Neuron (in vitro differentiated cells): ENCODE results near the gene GNAS-AS1.

Experiments
- H2AFZ ChIP-seq: one replicate; pipeline ENCODE4 v1.6.1; 2013; ENCODE audit warnings: low read depth, mild to moderate bottlenecking, inconsistent platforms, low read length, moderate library complexity
- H3K27me3 ChIP-seq: one replicate; pipeline ENCODE4 v1.6.1; 2013; ENCODE audit warnings: low read length; ENCODE audit not compliant: insufficient read depth
- H3K36me3 ChIP-seq: one replicate; pipeline ENCODE4 v1.6.1; 2013; ENCODE audit warnings: low read length; ENCODE audit not compliant: insufficient read depth
- H3K4me1 ChIP-seq: one replicate; pipeline ENCODE4 v1.6.1; 2013; ENCODE audit warnings: low read length; ENCODE audit not compliant: insufficient read depth
- H3K4me3 ChIP-seq: 2 replicates; pipeline ENCODE4 v1.5.1; 2013; ENCODE audit warnings: mild to moderate bottlenecking, low read length, moderate library complexity
- H3K9me3 ChIP-seq: one replicate; pipeline ENCODE4 v1.6.1; 2013; ENCODE audit warnings: low read length

Gene GNAS-AS1

DNA sequence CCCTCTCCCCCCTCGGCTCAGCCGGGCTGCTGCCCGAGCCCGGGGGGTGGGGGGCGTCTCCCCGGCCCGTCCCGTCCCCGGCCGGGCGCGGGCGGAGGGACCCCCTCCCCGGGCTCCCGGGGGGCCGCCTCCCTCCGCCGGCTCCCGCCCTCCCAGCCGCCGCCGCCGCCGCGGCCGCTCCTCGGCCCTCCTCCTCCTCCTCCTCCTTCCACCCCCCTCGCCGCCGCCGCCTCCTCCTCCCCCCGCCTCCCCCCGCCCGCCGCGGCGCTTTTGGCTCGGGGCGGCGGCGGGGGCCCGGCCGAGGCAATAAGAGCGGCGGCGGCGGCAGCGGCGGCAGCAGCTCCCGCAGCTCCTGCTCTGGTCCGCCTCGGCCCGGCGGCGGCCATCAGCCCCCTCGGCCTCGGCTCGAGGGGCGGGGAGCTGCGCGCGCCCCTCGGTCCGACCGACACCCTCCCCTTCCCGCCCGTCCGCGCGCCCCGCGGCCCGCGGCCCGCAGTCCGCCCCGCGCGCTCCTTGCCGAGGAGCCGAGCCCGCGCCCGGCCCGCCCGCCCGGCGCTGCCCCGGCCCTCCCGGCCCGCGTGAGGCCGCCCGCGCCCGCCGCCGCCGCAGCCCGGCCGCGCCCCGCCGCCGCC is 40.5 kb upstream of the GNAS-AS1 start:
- no peaks in the 10 kb centered on the region for H3K9me3 ChIP-seq
- no peak overlapping the region for H2AFZ ChIP-seq
- H3K36me3 ChIP-seq: peaks cover 8% of the 10 kb centered on the region
- peak overlapping the region; percentile 98 for H3K4me3 ChIP-seq
- H3K4me1 ChIP-seq: peaks cover 39% of the 10 kb centered on the region
- no peaks in the 10 kb centered on the region for H3K27me3 ChIP-seq

DNA sequence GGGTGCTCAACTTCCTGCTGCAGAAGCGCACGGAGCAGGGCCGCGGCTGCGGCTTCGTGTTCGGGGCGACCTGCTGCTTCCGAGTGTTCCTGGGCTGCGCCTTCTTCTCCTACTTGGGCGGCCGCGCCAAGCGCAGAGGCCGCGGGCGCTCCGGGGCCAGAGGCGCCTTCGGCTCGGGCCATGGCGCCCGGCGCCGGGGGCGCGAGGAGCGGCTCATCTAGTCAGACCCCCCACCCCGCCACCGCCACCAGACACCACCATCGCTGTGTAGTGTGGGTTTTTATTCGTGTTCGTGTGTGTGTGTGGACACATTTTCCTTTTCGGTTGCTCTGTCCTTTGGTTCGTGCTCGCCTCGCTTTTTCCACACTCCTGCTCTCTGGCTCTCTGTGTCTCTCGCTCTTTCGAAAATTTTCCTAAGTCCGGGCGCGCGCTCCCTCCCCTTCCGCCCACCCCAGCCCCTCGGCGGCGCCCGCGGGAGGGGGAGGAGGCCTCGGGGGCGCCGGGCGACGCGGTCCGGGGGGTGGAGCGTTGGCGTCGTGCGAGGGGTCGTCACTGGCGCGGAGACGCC is 39.9 kb upstream of the GNAS-AS1 start:
- no peaks in the 10 kb centered on the region for H3K9me3 ChIP-seq
- H3K27me3 ChIP-seq: no peaks in the 10 kb centered on the region
- peaks cover 33% of the 10 kb centered on the region for H3K4me1 ChIP-seq
- H3K36me3 ChIP-seq: peaks cover 2% of the 10 kb centered on the region
- peak overlapping the region; percentile 26 for H2AFZ ChIP-seq
- H3K4me3 ChIP-seq: peak overlapping the region; percentile 98

DNA sequence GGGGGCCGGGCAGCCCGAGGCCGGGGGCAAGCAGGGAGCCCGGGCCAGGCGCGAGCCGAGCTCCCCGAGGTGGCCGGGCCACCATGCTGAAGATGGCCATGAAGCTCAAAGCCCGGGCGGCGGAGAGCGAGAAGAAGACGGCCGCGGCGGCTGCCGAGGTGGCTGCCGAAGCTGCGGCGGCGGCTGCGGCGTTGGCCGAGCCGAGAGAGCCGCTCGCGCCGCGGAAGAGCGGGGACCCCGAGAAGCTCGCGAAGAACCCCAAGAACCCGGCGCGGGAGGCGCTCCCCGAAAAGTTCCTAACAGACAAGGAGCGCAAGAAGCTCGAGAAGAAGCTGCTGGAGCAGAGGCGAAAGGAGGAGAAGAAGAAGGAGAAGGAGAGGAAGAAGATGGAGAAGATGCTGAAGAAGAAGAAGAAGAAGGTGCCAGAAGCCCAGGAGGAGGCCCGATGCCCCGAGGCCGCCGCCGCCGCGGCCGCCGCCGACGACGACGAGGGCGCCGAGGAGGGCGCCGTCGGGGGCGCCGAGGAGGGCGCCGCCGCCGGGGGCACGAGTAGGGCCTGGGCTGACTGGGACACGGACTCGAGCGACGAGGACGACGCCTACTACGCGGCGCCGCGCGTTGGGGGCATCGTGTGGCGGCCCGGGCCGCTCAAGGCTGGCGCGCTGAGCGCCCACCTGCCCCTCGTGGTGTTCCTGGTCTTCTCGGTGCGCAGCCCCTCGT is 39.3 kb upstream of the GNAS-AS1 start:
- H3K4me1 ChIP-seq: peaks cover 27% of the 10 kb centered on the region
- peak overlapping the region; percentile 98 for H3K4me3 ChIP-seq
- peak overlapping the region; percentile 26 for H2AFZ ChIP-seq
- no peaks in the 10 kb centered on the region for H3K27me3 ChIP-seq
- H3K9me3 ChIP-seq: no peaks in the 10 kb centered on the region
- no peaks in the 10 kb centered on the region for H3K36me3 ChIP-seq

DNA sequence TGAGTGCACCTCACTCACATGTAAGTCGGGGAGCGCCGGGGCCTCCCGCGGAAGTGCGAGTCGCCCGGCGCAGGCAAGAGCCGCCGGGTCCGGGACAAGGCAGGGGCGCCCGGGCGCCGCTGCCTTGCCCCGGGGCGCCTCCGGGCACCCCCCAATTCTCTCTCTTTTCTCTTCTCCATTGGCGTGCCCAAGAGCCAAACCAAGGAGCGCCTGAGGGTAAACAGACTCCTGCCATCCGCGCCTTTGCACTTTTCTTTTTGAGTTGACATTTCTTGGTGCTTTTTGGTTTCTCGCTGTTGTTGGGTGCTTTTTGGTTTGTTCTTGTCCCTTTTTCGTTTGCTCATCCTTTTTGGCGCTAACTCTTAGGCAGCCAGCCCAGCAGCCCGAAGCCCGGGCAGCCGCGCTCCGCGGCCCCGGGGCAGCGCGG is 38.6 kb upstream of the GNAS-AS1 start:
- H2AFZ ChIP-seq: no peak overlapping the region
- H3K36me3 ChIP-seq: no peaks in the 10 kb centered on the region
- H3K9me3 ChIP-seq: no peaks in the 10 kb centered on the region
- peak overlapping the region; percentile 98 for H3K4me3 ChIP-seq
- no peaks in the 10 kb centered on the region for H3K27me3 ChIP-seq
- H3K4me1 ChIP-seq: peaks cover 21% of the 10 kb centered on the region

DNA sequence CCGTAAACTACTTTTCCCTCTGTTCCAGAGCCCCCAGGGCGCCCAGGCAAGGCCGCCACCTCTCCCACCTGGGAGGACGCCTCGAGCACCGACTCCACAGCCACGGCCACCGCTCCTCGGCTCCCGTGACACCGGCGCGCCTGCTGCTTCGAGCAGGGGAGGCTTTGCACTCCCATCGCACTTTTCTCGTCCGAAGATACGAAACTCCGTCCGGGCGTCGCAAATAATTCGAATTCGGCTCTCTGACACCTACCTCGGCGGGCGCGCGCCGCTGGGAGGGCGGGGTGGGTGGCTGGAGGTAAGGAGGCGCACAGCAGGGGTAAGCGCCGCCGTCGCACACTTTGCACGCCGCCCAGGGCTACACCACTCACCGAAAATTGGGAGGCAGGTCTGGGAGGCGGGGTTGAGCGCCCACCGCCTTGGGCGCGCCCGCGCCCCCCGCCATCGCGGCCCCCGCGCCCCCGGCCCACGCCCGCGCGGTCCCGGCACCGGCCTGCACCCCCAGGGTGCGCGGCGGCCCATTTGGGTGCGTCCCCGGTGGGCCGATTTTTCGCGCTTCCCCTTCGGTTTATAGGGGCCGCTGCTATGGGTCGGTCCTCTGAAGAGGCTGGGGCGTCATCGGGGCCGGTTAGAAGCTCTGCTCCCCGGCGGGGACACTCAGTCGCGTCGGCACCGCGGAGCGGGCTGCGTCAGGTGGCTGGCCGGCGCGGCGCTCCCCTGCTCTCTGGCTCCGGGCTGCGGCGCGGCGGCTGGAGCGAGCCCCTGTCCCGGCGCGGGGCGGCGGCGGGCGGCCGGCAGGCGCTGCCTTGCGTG is 38.0 kb upstream of the GNAS-AS1 start:
- Histone ChIP-seq H3K36me3 (no peaks in the 10 kb centered on the region), H2AFZ (peak overlapping the region; percentile 29), H3K4me3 (peak overlapping the region; percentile 98), H3K9me3 (no peaks in the 10 kb centered on the region), H3K4me1 (peaks cover 16% of the 10 kb centered on the region), H3K27me3 (no peaks in the 10 kb centered on the region)

DNA sequence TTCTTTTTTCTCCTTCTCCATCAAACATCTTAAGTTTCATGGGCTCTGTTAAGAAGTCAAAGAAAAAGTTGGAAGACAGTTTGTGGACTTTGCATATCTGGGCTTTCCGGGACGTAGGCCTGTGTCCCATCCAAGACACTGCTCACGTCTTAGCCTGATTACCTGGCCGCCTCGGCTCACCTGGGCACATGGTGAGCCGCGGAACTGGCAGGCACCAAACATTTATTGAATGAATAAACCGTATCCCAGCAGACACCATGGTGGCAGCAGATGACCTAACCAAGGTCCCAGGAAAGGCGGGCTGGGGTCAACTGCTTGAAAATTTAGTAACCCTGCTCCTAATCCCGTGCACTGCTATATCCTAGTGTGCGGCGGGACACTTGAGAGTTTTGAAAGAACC is 37.4 kb upstream of the GNAS-AS1 start:
- H3K4me1 ChIP-seq: peaks cover 17% of the 10 kb centered on the region
- H3K36me3 ChIP-seq: no peaks in the 10 kb centered on the region
- no peaks in the 10 kb centered on the region for H3K9me3 ChIP-seq
- H2AFZ ChIP-seq: peak overlapping the region; percentile 29
- no peaks in the 10 kb centered on the region for H3K27me3 ChIP-seq
- peak overlapping the region; percentile 98 for H3K4me3 ChIP-seq

DNA sequence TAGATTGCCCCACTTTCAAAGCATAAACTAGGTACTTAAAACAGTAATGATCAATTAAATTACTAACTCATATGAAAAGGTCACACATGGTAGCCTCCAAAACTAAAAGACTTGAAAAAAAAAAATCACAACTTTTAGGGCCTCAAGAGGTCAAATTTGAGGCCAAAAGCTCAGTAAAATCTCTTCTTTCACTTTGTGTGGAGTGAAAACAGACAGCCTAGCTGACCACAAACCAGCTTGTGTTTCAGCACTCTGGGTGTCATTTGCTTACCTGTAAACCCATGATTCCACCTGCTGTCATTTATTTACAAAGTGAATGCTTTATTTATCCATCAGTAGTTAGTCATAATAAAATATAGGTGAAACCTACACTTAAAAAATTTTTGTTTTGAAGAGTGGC is 35.8 kb upstream of the GNAS-AS1 start:
- H3K4me3 ChIP-seq: no peak overlapping the region
- no peaks in the 10 kb centered on the region for H3K36me3 ChIP-seq
- no peaks in the 10 kb centered on the region for H3K9me3 ChIP-seq
- H3K4me1 ChIP-seq: peaks cover 24% of the 10 kb centered on the region
- no peak overlapping the region for H2AFZ ChIP-seq
- H3K27me3 ChIP-seq: no peaks in the 10 kb centered on the region

DNA sequence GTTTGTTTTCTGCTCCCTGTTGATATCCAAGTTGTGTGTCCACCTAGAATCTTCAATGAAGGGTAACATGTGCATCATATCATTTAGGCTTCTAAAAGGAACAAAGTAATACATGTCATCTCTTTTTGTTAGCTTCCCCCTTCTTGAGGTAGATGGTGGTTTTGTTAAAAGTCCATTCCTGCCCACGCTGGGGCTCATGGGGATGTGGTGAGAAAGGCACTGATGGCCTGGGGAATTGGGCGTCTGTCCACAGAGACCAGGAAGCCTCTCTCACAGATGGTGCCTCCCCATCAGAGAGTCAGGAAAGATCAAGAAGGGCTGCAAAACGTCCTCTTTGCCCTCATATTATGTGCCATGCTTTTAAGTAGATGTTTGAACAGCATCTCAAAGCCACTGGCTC is 34.3 kb upstream of the GNAS-AS1 start:
- peaks cover 24% of the 10 kb centered on the region for H3K4me1 ChIP-seq
- H2AFZ ChIP-seq: no peak overlapping the region
- H3K27me3 ChIP-seq: no peaks in the 10 kb centered on the region
- no peaks in the 10 kb centered on the region for H3K9me3 ChIP-seq
- no peaks in the 10 kb centered on the region for H3K36me3 ChIP-seq
- no peak overlapping the region for H3K4me3 ChIP-seq

DNA sequence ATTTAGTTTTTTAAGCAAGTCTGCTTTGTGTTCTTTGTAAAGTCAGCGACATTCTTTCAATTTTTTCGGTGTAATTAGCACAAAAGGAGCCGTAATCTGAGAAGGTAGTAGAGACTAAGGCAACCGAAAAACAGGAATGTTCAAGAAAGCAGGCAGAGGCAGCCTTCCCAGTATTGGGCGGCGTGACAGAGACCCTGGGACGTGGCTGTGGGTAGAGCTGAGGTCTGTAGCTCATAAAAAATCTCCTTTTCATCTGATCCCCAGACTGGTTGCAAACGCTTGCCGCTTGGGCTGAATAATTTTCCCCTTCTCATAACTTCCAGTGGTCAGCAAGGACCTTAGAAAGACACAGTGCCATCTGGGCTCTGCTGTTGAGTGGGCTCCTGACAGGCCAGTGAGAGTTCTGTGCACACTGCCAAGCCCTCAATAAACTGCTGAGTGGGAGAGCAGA is 32.6 kb upstream of the GNAS-AS1 start:
- Histone ChIP-seq H3K4me1 (peaks cover 35% of the 10 kb centered on the region), H3K36me3 (no peaks in the 10 kb centered on the region), H2AFZ (no peak overlapping the region), H3K27me3 (no peaks in the 10 kb centered on the region), H3K4me3 (peak overlapping the region; percentile 6), H3K9me3 (no peaks in the 10 kb centered on the region)

DNA sequence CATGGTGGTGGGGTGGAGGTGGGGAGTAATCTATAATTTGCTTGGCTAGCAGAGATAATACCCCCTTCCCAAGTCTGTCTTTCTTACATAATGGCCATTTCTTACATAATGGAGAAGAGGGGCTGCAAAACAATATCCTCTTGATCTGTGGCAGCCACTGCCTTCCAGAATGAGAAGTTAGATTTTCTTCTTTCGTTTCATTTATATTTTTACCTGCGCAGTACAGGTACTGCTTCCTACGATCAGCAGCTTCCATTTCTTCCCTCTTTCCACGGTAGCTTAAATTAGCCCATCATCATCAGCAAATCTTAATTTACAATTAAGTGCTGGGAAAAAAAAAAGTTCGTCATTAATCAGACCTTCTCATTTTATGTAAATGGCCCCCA is 32.0 kb upstream of the GNAS-AS1 start:
- Histone ChIP-seq H3K36me3 (no peaks in the 10 kb centered on the region), H3K4me1 (peaks cover 35% of the 10 kb centered on the region), H3K9me3 (no peaks in the 10 kb centered on the region), H2AFZ (no peak overlapping the region), H3K27me3 (no peaks in the 10 kb centered on the region), H3K4me3 (no peak overlapping the region)

DNA sequence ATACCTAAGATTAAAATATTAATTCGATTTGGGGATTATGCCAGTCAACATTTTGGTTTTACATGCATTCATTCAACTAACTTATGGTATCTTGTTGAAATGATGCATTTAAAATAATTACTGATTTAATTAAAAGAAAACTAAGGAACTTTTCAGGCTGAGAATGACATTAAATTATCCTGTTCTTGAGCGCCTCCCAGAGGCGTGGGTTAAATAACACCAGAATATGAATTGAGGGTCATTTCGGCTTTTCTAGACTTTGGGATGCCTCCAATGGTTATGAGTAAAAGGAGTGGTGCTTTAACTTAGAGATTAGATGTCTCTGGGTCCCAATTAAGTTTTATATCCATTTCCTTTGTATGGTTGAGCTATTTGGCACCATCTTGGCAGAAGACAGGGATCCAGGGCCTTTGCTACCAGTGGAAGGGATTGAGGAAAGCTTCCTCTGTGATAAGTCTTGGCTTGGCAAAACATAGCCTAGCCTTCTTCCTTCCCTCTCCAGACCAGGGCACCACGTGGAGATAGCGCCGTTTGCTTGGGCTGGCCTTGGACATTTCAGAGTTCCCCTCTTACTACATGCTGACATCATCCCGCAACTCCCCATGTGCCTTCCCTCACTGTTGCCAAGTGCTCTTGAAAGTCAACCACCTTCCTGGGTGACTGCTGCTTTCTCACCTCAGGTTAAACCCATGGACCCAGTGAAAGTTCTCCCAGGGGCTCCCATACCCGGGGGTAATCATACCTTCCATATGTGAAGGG is 30.5 kb upstream of the GNAS-AS1 start:
- H3K36me3 ChIP-seq: no peaks in the 10 kb centered on the region
- H3K9me3 ChIP-seq: no peaks in the 10 kb centered on the region
- no peaks in the 10 kb centered on the region for H3K27me3 ChIP-seq
- H2AFZ ChIP-seq: no peak overlapping the region
- no peak overlapping the region for H3K4me3 ChIP-seq
- peaks cover 40% of the 10 kb centered on the region for H3K4me1 ChIP-seq

DNA sequence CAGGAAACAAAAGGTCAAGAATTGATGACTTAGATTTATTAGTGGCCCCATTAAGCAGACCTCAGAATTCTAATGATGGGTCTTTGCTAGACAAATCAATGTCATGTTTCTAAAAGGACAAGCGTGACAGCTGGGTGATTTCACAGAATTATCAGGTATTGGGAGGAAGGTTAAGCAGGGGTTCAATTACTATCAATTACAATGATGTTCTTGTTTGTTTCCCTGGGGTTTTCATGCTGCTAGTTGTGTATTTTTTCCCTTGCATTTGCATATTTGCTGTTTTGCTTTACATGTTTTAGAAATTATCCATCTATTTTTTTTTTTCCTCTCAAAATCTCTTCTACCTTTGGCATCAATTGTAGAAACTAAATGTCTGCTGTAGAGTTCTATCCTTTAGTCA is 29.7 kb upstream of the GNAS-AS1 start:
- H3K4me1 ChIP-seq: peaks cover 40% of the 10 kb centered on the region
- H3K36me3 ChIP-seq: no peaks in the 10 kb centered on the region
- H3K9me3 ChIP-seq: no peaks in the 10 kb centered on the region
- H2AFZ ChIP-seq: no peak overlapping the region
- H3K4me3 ChIP-seq: no peak overlapping the region
- no peaks in the 10 kb centered on the region for H3K27me3 ChIP-seq
